Loucy (cell line): ENCODE data around the gene TRPV3.

Experiments
- H2AFZ ChIP-seq: fragments of 200-600 bp; sonication (generic); 2 replicates; pipeline ENCODE4 v1.6.0; 2016; ENCODE audit warnings: antibody characterized with exemption, mild to moderate bottlenecking, low read length, moderate library complexity
- H3F3A ChIP-seq: fragments of 200-600 bp; 2 replicates; pipeline ENCODE4 v1.6.0; 2016; ENCODE audit warnings: antibody characterized with exemption, low read depth, mild to moderate bottlenecking
- H3K27me3 ChIP-seq: fragments of 200-600 bp; sonication (generic); 2 replicates; pipeline ENCODE4 v1.6.1; 2014; ENCODE audit warnings: low read length, mild to moderate bottlenecking; ENCODE audit not compliant: insufficient read depth, poor library complexity, severe bottlenecking
- H3K36me3 ChIP-seq: fragments of 200-600 bp; sonication (generic); 2 replicates; pipeline ENCODE4 v1.6.1; 2016; ENCODE audit warnings: low read length; ENCODE audit not compliant: insufficient read depth
- H3K4me1 ChIP-seq: fragments of 200-600 bp; sonication (generic); 2 replicates; pipeline ENCODE4 v1.5.1; 2014; ENCODE audit warnings: low read length, mild to moderate bottlenecking; ENCODE audit not compliant: insufficient read depth, poor library complexity, severe bottlenecking
- H3K4me2 ChIP-seq: fragments of 200-600 bp; sonication (generic); 2 replicates; pipeline ENCODE4 v1.6.0; 2014; ENCODE audit warnings: antibody characterized with exemption, low read length, low read depth, mild to moderate bottlenecking; ENCODE audit not compliant: poor library complexity, severe bottlenecking
- H3K4me3 ChIP-seq: fragments of 200-600 bp; sonication (generic); 2 replicates; pipeline ENCODE4 v1.5.1; 2014; ENCODE audit warnings: low read length, mild to moderate bottlenecking, mixed read lengths; ENCODE audit not compliant: poor library complexity, severe bottlenecking
- H3K79me2 ChIP-seq: fragments of 200-600 bp; sonication (generic); 2 replicates; pipeline ENCODE4 v1.6.1; 2014; ENCODE audit warnings: low read length; ENCODE audit not compliant: insufficient read depth
- H3K9ac ChIP-seq: fragments of 200-600 bp; sonication (generic); 2 replicates; pipeline ENCODE4 v1.6.0; 2014; ENCODE audit warnings: mild to moderate bottlenecking, low read depth, low read length, moderate library complexity; ENCODE audit not compliant: poor library complexity, severe bottlenecking
- H3K9me2 ChIP-seq: fragments of 200-600 bp; sonication (generic); replicated peaks from 2 replicates; pipeline ENCODE4 v1.6.1; 2016; ENCODE audit warnings: low read depth, low read length, mixed read lengths
- H3K9me3 ChIP-seq: fragments of 200-600 bp; sonication (generic); 2 replicates; pipeline ENCODE4 v1.6.1; 2014; ENCODE audit warnings: mild to moderate bottlenecking, antibody characterized with exemption, low read length, low read depth; ENCODE audit not compliant: insufficient read depth
- H4K20me1 ChIP-seq: fragments of 200-600 bp; sonication (generic); 2 replicates; pipeline ENCODE4 v1.6.0; 2014; ENCODE audit warnings: antibody characterized with exemption, low read length, mild to moderate bottlenecking; ENCODE audit not compliant: insufficient read depth, poor library complexity, severe bottlenecking
- EZH2phosphoT487 ChIP-seq: fragments of 200-600 bp; IDR thresholded peaks from 2 replicates; pipeline ENCODE4 v1.6.1; 2018; ENCODE audit warnings: antibody characterized with exemption, mild to moderate bottlenecking, moderate library complexity, borderline replicate concordance
- TF ChIP-seq, protein P1 (sequence below): fragments of 200-600 bp; sonication (generic); conservative IDR thresholded peaks from 2 replicates; pipeline ENCODE4 v1.5.1; 2014; ENCODE audit warnings: mild to moderate bottlenecking, antibody characterized with exemption, low read length

The TRPV3 gene

GRCh38 chr17:3593384-3593783 lies 35.8 kb upstream of the TRPV3 start:
- Histone ChIP-seq H3K79me2 (no peaks in the 10 kb centered on the region), H2AFZ (no peak overlapping the region), H3K9me2 (no peaks in the 10 kb centered on the region), H3K9me3 (no peaks in the 10 kb centered on the region), H3K4me1 (no peaks in the 10 kb centered on the region), H4K20me1 (no peaks in the 10 kb centered on the region), H3K4me2 (no peak overlapping the region), H3K36me3 (no peaks in the 10 kb centered on the region), H3K27me3 (no peaks in the 10 kb centered on the region), H3K9ac (no peak overlapping the region), H3K4me3 (no peak overlapping the region), H3F3A (no peaks in the 10 kb centered on the region)
- TF ChIP-seq, protein P1, sequence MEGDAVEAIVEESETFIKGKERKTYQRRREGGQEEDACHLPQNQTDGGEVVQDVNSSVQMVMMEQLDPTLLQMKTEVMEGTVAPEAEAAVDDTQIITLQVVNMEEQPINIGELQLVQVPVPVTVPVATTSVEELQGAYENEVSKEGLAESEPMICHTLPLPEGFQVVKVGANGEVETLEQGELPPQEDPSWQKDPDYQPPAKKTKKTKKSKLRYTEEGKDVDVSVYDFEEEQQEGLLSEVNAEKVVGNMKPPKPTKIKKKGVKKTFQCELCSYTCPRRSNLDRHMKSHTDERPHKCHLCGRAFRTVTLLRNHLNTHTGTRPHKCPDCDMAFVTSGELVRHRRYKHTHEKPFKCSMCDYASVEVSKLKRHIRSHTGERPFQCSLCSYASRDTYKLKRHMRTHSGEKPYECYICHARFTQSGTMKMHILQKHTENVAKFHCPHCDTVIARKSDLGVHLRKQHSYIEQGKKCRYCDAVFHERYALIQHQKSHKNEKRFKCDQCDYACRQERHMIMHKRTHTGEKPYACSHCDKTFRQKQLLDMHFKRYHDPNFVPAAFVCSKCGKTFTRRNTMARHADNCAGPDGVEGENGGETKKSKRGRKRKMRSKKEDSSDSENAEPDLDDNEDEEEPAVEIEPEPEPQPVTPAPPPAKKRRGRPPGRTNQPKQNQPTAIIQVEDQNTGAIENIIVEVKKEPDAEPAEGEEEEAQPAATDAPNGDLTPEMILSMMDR = no peak
- TF ChIP-seq EZH2phosphoT487 = no peak

GRCh38 chr17:3592216-3592860 lies 34.7 kb upstream of the TRPV3 start:
- H3K27me3 ChIP-seq = no peaks in the 10 kb centered on the region
- no peaks in the 10 kb centered on the region for H3K36me3 ChIP-seq
- no peak overlapping the region for H3K4me2 ChIP-seq
- no peaks in the 10 kb centered on the region for H3K9me3 ChIP-seq
- H3K4me3 ChIP-seq = no peak overlapping the region
- no peaks in the 10 kb centered on the region for H3K4me1 ChIP-seq
- TF ChIP-seq EZH2phosphoT487 = no peak
- TF ChIP-seq, protein P1 = no peak
- H2AFZ ChIP-seq = no peak overlapping the region
- no peaks in the 10 kb centered on the region for H3K79me2 ChIP-seq
- no peaks in the 10 kb centered on the region for H4K20me1 ChIP-seq
- H3F3A ChIP-seq = no peaks in the 10 kb centered on the region
- H3K9me2 ChIP-seq = no peaks in the 10 kb centered on the region
- no peak overlapping the region for H3K9ac ChIP-seq

DNA sequence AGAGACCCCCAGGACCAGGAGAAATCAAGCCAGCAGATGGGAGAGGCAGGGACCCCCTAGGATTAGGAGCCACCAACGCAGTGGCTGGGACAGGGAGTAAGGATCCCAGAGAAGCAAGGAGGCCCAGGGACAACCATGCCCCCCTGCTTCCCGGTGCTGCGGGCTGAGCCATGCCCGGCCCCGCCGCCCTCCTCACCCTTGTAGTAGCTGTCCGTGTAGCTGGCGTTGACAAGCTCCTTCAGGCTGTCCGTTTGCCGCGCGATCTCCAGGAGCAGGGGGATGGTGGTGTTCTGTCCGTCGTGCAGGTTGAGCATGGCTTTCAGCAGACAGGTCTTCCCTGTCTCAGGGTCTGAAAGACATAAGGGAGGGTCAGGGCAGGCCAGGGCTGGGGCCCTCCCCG lies 33.2 kb upstream of the TRPV3 start:
- no peaks in the 10 kb centered on the region for H4K20me1 ChIP-seq
- H3K4me2 ChIP-seq = no peak overlapping the region
- H3K4me1 ChIP-seq = no peaks in the 10 kb centered on the region
- H3F3A ChIP-seq = no peaks in the 10 kb centered on the region
- no peak overlapping the region for H3K9ac ChIP-seq
- no peaks in the 10 kb centered on the region for H3K79me2 ChIP-seq
- no peaks in the 10 kb centered on the region for H3K27me3 ChIP-seq
- H3K4me3 ChIP-seq = no peak overlapping the region
- no peaks in the 10 kb centered on the region for H3K36me3 ChIP-seq
- no peaks in the 10 kb centered on the region for H3K9me2 ChIP-seq
- TF ChIP-seq, protein P1 = no peak
- TF ChIP-seq EZH2phosphoT487 = no peak
- no peaks in the 10 kb centered on the region for H3K9me3 ChIP-seq
- no peak overlapping the region for H2AFZ ChIP-seq
